ENCODE measurements around the gene SMIM17.

DNA sequence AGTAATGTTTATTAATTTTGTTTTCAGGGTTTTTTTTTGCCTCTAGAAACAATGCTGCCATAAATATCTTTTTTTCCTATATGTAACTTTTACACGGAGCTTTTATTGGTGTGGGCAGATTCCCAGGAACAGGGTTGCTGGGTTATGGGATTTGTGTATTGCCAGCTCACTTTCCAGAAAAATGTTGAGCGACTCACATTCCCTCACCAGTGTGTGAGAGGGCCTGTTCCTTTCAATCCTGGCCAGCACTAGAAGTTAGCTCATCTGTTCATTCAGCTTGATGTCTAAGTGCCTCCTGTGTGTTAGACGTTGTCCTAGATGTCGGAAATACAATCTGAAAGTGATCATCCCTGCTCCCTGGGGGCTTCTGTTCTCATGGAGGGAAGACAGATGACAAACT is 45.3 kb upstream of the SMIM17 start:
- TF ChIP-seq, protein P1, sequence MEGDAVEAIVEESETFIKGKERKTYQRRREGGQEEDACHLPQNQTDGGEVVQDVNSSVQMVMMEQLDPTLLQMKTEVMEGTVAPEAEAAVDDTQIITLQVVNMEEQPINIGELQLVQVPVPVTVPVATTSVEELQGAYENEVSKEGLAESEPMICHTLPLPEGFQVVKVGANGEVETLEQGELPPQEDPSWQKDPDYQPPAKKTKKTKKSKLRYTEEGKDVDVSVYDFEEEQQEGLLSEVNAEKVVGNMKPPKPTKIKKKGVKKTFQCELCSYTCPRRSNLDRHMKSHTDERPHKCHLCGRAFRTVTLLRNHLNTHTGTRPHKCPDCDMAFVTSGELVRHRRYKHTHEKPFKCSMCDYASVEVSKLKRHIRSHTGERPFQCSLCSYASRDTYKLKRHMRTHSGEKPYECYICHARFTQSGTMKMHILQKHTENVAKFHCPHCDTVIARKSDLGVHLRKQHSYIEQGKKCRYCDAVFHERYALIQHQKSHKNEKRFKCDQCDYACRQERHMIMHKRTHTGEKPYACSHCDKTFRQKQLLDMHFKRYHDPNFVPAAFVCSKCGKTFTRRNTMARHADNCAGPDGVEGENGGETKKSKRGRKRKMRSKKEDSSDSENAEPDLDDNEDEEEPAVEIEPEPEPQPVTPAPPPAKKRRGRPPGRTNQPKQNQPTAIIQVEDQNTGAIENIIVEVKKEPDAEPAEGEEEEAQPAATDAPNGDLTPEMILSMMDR (conservative IDR thresholded peaks at IDR 0.05 in 1 of 2, IDR thresholded peaks at IDR 0.05 in 1 of 2; ENCODE audit: extremely low read depth in 1 of 2, insufficient read depth in 1 of 2, low read depth in 1 of 2, low read length in 2 of 2) = no peak
- no peak for TF ChIP-seq EZH2 (IDR thresholded peaks at IDR 0.05; ENCODE audit: borderline replicate concordance, low read length)

Measured in mammary epithelial cell (primary cell).